Skeletal muscle tissue (tissue), 4 donors: Measurements from ENCODE around the gene TMEM120A. TPM values are rescaled to one million over a fixed set of nuclear protein-coding genes. Genes with fewer than 3 reads are reported as not detected.
A peak's percentile ranks its signal among the peaks of the same experiment; 100 is the strongest.

ENCODE experiments used
- H3K27ac ChIP-seq: one replicate; pipeline ENCODE4 v1.7.0; 2013; ENCODE audit warnings: mild to moderate bottlenecking, low read depth, low read length, inconsistent platforms
- H3K27me3 ChIP-seq, 3 donors: one replicate each; pipeline ENCODE4 v1.7.0; 2013; ENCODE audit warnings: low read length in 3 of 3; ENCODE audit not compliant: control insufficient read depth in 3 of 3, insufficient read depth in 3 of 3
- H3K36me3 ChIP-seq, 3 donors: one replicate each; pipeline ENCODE4 v1.7.0; 2013; ENCODE audit warnings: low read length in 3 of 3; ENCODE audit not compliant: control insufficient read depth in 3 of 3, insufficient read depth in 3 of 3
- H3K4me1 ChIP-seq, 3 donors: one replicate each; pipeline ENCODE4 v1.7.0; 2013; ENCODE audit warnings: low read length in 3 of 3, mild to moderate bottlenecking in 3 of 3; ENCODE audit not compliant: control insufficient read depth in 3 of 3, insufficient read depth in 3 of 3
- H3K4me3 ChIP-seq, 3 donors: one replicate each; pipeline ENCODE4 v1.7.0; 2013; ENCODE audit warnings: low read length in 3 of 3
- H3K9ac ChIP-seq, 3 donors: one replicate each; pipeline ENCODE4 v1.7.0; 2013; ENCODE audit warnings: low read length in 3 of 3, mild to moderate bottlenecking in 3 of 3, moderate library complexity in 2 of 3, low read depth in 1 of 3
- H3K9me3 ChIP-seq, 3 donors: one replicate each; pipeline ENCODE4 v1.7.0; 2013; ENCODE audit warnings: low read length in 3 of 3; ENCODE audit not compliant: control insufficient read depth in 3 of 3
- total RNA-seq: library from RNA; depleted of rRNA; stranded (reverse); fragments of >200 nt; gene quantifications from one replicate; pipeline ENCODE4 v1.2.3, GENCODE V29; 2014
- donor health status: Osteomylitis.

TMEM120A gene
- total RNA-seq, 1 donor from 2014 or later: 35.5 TPM

DNA sequence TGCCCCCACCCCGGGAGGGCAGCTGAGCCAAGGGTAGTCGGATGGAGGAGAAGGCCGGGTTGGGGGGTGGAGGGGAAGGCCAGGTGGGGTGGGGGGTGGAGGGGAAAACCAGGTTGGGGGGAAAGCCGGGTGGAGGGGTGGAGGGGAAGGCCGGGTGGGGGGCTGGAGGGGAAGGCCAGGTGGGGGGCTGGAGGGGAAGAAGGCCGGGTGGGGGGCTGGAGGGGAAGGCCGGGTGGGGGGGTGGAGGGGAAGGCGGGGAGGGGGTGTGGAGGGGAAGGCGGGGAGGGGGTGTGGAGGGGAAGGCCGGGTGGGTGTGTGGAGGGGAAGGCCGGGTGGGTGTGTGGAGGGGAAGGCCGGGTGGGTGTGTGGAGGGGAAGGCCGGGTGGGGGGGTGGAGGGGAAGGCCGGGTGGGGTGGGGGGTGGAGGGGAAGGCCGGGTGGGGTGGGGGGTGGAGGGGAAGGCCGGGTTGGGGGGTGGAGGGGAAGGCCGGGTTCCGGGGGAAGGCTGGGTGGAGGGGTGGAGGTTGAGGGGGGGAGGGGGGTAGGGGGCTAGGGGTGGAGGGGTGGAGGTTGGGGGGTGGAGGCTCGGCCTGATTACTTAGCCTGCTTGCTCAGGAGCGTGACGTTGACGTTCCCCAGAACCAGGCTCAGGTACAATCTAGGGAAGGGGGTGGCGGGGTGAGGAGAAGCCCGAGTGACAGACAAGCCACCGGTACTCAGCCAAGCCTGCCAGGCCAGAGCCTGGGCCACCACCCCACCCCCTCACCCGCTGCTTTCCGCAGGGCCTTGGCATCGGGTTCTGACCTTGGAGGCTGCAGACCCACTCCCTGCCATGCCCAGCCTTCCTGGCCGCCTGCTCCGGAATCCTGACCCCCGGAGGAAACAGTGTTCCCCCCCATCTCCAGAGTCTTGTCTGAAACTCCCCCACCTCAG is 5.6 kb downstream of the TMEM120A start:
- Histone ChIP-seq H3K9ac (peak overlapping the region; percentile 43 to 73 (median 45)), H3K9me3 (no peaks in the 10 kb centered on the region), H3K27me3 (no peaks in the 10 kb centered on the region), H3K36me3 (peaks cover 24 to 31% (median 28%) of the 10 kb centered on the region in 3 donors), H3K4me3 (peak overlapping the region in 2 of 3 donors; percentile 35), H3K27ac (peak overlapping the region; percentile 75), H3K4me1 (peaks cover 18 to 43% (median 39%) of the 10 kb centered on the region in 3 donors)

DNA sequence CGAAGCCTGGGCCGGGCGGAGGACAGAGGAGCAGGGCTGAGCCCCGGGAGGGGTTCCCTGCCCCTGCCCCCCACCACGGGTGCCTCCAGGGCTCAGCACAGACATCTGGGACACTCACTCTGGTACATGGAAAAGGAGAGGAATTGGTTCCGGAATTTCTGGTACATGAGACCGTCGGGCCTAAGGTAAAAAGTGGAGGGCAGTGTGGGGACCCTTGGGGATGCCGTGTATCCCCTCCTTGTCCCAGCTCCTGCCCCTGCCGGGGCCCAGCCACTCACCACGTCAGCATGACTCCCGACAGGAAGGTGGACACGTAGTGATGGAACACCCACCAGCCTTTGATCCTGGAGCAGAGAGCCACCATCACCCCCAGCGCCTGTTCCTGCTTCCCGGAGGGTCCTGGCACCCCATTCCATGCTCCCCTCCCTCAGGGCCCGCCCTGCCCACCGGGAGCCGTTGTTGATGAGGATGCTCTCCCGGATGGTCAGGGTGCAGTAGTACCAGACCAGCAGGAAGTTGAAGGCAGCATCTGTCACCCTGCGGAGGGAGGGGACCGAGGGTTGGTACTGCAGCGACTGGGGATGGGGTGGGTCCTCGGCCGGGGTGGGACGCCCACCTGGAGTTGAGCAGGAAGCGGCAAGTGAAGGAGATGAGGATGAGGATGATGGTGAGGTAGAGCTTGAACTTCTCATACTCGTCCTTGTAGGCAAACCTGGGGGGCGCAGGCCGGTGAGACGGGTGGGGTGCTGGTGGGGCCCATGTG is 6.4 kb downstream of the TMEM120A start:
- H3K4me1 ChIP-seq: peaks cover 11 to 37% (median 32%) of the 10 kb centered on the region in 3 donors
- H3K36me3 ChIP-seq: peaks cover 29 to 34% (median 33%) of the 10 kb centered on the region in 3 donors
- no peaks in the 10 kb centered on the region for H3K9me3 ChIP-seq

GRCh38 chr7:75987026-75987804 is 7.2 kb downstream of the TMEM120A start:
- H3K9ac ChIP-seq: no peak overlapping the region
- H3K36me3 ChIP-seq: peaks cover 34 to 36% (median 35%) of the 10 kb centered on the region in 3 donors
- H3K4me1 ChIP-seq: peaks cover 11 to 32% (median 26%) of the 10 kb centered on the region in 3 donors
- H3K27me3 ChIP-seq: no peaks in the 10 kb centered on the region
- no peak overlapping the region for H3K4me3 ChIP-seq
- H3K27ac ChIP-seq: no peak overlapping the region
- no peaks in the 10 kb centered on the region for H3K9me3 ChIP-seq

More for the DNA sequence above, 6.4 kb downstream of the TMEM120A start:
- no peak overlapping the region for H3K27ac ChIP-seq
- H3K4me3 ChIP-seq: no peak overlapping the region
- no peaks in the 10 kb centered on the region for H3K27me3 ChIP-seq
- H3K9ac ChIP-seq: no peak overlapping the region

DNA sequence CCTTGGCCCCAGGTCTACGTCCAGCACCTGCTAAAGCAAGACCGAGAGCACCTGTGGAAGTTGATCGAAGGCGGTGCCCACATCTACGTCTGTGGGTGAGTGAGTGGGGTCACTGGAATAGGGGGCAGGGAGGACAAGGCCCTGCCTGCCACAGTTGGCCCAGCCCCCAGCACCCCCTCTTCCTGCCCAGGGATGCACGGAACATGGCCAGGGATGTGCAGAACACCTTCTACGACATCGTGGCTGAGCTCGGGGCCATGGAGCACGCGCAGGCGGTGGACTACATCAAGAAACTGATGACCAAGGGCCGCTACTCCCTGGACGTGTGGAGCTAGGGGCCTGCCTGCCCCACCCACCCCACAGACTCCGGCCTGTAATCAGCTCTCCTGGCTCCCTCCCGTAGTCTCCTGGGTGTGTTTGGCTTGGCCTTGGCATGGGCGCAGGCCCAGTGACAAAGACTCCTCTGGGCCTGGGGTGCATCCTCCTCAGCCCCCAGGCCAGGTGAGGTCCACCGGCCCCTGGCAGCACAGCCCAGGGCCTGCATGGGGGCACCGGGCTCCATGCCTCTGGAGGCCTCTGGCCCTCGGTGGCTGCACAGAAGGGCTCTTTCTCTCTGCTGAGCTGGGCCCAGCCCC is 8.1 kb downstream of the TMEM120A start:
- no peaks in the 10 kb centered on the region for H3K27me3 ChIP-seq
- no peaks in the 10 kb centered on the region for H3K9me3 ChIP-seq
- H3K4me3 ChIP-seq: no peak overlapping the region
- no peak overlapping the region for H3K27ac ChIP-seq
- H3K36me3 ChIP-seq: peaks cover 41 to 44% (median 41%) of the 10 kb centered on the region in 3 donors
- peaks cover 11 to 24% (median 20%) of the 10 kb centered on the region in 3 donors for H3K4me1 ChIP-seq
- H3K9ac ChIP-seq: no peak overlapping the region

GRCh38 chr7:75985518-75986146 is 8.8 kb downstream of the TMEM120A start:
- Histone ChIP-seq H3K27ac (no peak overlapping the region), H3K27me3 (no peaks in the 10 kb centered on the region), H3K36me3 (peaks cover 41 to 49% (median 46%) of the 10 kb centered on the region in 3 donors), H3K9ac (no peak overlapping the region), H3K4me3 (no peak overlapping the region), H3K4me1 (peaks cover 11 to 17% (median 14%) of the 10 kb centered on the region in 3 donors), H3K9me3 (no peaks in the 10 kb centered on the region)

DNA sequence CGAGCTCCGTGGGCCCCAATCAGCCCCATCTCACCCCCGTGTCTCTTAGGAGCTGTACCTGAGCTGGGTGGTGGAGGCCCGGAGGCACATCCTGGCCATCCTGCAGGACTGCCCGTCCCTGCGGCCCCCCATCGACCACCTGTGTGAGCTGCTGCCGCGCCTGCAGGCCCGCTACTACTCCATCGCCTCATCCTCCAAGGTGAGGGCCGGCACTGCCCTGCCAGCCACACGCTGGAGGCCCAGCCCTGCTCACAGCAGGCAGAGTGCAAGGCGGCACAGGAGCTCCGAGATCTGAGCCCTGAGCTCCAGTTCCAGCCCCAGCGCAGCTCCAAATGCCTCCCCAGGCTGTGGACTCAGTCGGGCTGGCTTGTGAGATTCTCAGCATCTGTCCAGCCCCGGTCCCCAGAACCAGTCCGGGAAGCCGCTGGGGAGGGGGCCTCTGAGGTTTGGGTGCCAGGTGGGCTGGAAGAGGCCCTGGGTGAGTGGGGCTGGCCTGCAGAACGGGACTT is 9.3 kb downstream of the TMEM120A start:
- Histone ChIP-seq H3K27me3 (no peaks in the 10 kb centered on the region), H3K4me1 (peaks cover 11 to 12% (median 11%) of the 10 kb centered on the region in 3 donors), H3K4me3 (no peak overlapping the region), H3K36me3 (peaks cover 44 to 54% (median 52%) of the 10 kb centered on the region in 3 donors), H3K9me3 (no peaks in the 10 kb centered on the region), H3K27ac (no peak overlapping the region), H3K9ac (peak overlapping the region in 1 of 3 donors; percentile 16)

- peaks cover 4 to 8% (median 6%) of the 10 kb centered on the region in 3 donors for H3K4me1 ChIP-seq
- no peak overlapping the region for H3K4me3 ChIP-seq
- peaks cover 47 to 61% (median 58%) of the 10 kb centered on the region in 3 donors for H3K36me3 ChIP-seq
- H3K27me3 ChIP-seq: no peaks in the 10 kb centered on the region
- H3K9me3 ChIP-seq: no peaks in the 10 kb centered on the region
- no peak overlapping the region for H3K27ac ChIP-seq
- H3K9ac ChIP-seq: no peak overlapping the region
Observed at GRCh38 chr7:75984130-75985008, 10.0 kb downstream of the TMEM120A start.

DNA sequence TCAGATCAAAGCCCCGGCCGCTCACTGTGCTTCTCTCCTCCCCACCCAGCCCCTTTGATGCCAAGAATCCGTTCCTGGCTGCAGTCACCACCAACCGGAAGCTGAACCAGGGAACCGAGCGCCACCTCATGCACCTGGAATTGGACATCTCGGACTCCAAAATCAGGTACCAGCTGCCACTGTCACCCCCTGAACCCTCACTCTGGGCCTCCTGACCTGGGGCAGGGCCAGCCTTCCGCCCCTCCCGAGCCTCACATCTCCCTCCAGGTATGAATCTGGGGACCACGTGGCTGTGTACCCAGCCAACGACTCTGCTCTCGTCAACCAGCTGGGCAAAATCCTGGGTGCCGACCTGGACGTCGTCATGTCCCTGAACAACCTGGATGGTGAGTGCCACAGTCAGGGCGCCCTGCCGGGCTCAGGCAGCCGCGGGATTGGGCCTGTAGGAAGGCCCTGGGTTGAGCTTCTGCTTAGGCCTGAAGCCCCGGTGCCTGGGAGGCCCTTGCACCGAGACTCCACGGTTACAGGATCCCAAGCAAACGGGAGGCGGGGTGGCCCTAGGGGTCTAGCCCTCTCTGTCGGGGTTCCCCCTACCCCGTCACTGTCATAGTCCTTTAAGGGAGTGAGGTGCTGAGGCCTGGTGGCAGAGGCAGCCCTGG is 10.8 kb downstream of the TMEM120A start:
- peaks cover 47 to 64% (median 58%) of the 10 kb centered on the region in 3 donors for H3K36me3 ChIP-seq

More for the DNA sequence above, 10.8 kb downstream of the TMEM120A start:
- no peak overlapping the region for H3K4me3 ChIP-seq
- peaks cover 2 to 10% (median 9%) of the 10 kb centered on the region in 3 donors for H3K4me1 ChIP-seq
- H3K9me3 ChIP-seq: no peaks in the 10 kb centered on the region
- no peaks in the 10 kb centered on the region for H3K27me3 ChIP-seq
- H3K27ac ChIP-seq: no peak overlapping the region
- H3K9ac ChIP-seq: peak overlapping the region in 1 of 3 donors; percentile 8
